NCI-H1436 treated with DMSO at 0.1 percent for 48 hours (cell line): ENCODE measurements around the gene ZC3H18.

Source experiments
- DNase-seq: peaks from one replicate; lab custom pipeline; 2025; lab: John Stamatoyannopoulos, UW

The ZC3H18 gene

GRCh38 chr16:88678224-88678979 is 108.2 kb downstream of the ZC3H18 start:
- DNase-seq: no peak

GRCh38 chr16:88680554-88681083 is 110.4 kb downstream of the ZC3H18 start:
- DNase-seq: no peak

- DNase-seq: no peak
Observed at GRCh38 chr16:88681084-88681680, 111.0 kb downstream of the ZC3H18 start.
